GM18909 (cell line): ENCODE measurements around the gene PARP9.
A peak's percentile ranks its signal among the peaks of the same experiment; 100 is the strongest.
"Not testable (repeated sequence)": the region's sequence is repeated elsewhere in the genome, so short reads cannot be mapped to it uniquely, and the experiment has no call there.

Experiments
- ATAC-seq: cut with Tn5 transposase; IDR thresholded peaks from one replicate; pipeline ENCODE4 v1.9.1; 2021; ENCODE audit warnings: mild to moderate bottlenecking; ENCODE audit not compliant: unreplicated experiment, poor library complexity

Gene PARP9

GRCh38 chr3:122533931-122534334 is 30.2 kb downstream of the PARP9 start:
- peak; percentile 100 for ATAC-seq

GRCh38 chr3:122533480-122533879 is 30.6 kb downstream of the PARP9 start:
- ATAC-seq, result no peak

- ATAC-seq, result no peak
Measured at GRCh38 chr3:122530164-122530563, 33.9 kb downstream of the PARP9 start.

GRCh38 chr3:122523317-122523716 is 40.8 kb downstream of the PARP9 start:
- no peak for ATAC-seq

- no peak for ATAC-seq
Measured at GRCh38 chr3:122520861-122521260, 43.2 kb downstream of the PARP9 start.

- ATAC-seq, result no peak
Measured at GRCh38 chr3:122519693-122520092, 44.4 kb downstream of the PARP9 start.

- no peak for ATAC-seq
Measured at GRCh38 chr3:122516846-122517360, 47.2 kb downstream of the PARP9 start.

- ATAC-seq, result no peak
Measured at GRCh38 chr3:122515870-122516269, 48.2 kb downstream of the PARP9 start.

- ATAC-seq, result no peak
Measured at GRCh38 chr3:122515020-122515468, 49.1 kb downstream of the PARP9 start.

- ATAC-seq, result peak; percentile 88
Measured at GRCh38 chr3:122514123-122515019, 49.7 kb downstream of the PARP9 start, which contains the start of gene KPNA1. KPNA1 (minus strand) TSS chr3:122514939; CDS start chr3:122496565, 18,374 bp downstream.

- no peak for ATAC-seq
Measured at GRCh38 chr3:122513386-122514122, 50.5 kb downstream of the PARP9 start.

GRCh38 chr3:122512284-122512683 is 51.8 kb downstream of the PARP9 start:
- no peak for ATAC-seq

GRCh38 chr3:122510878-122511535 is 53.1 kb downstream of the PARP9 start:
- no peak for ATAC-seq

- ATAC-seq, result not testable (repeated sequence)
Measured at GRCh38 chr3:122508944-122509343, 55.2 kb downstream of the PARP9 start.

GRCh38 chr3:122508135-122508914 is 55.8 kb downstream of the PARP9 start:
- ATAC-seq, result no peak

GRCh38 chr3:122506450-122506849 is 57.6 kb downstream of the PARP9 start:
- ATAC-seq, result no peak

GRCh38 chr3:122505676-122506075 is 58.4 kb downstream of the PARP9 start:
- ATAC-seq, result no peak

- ATAC-seq, result no peak
Measured at GRCh38 chr3:122502941-122503340, 61.2 kb downstream of the PARP9 start.

GRCh38 chr3:122502139-122502538 is 62.0 kb downstream of the PARP9 start:
- no peak for ATAC-seq

GRCh38 chr3:122500964-122501363 is 63.1 kb downstream of the PARP9 start:
- ATAC-seq, result not testable (repeated sequence)
